B cell (primary cell): ENCODE data around the gene SHISA8. TPM values are rescaled to one million over a fixed set of nuclear protein-coding genes. Genes with fewer than 3 reads are reported as not detected.

Experiments
- ATAC-seq: fragments of 200-7000 bp; cut with Tn5 transposase; one replicate; pipeline ENCODE4 v1.10.0; 2021; ENCODE audit warnings: low read depth, mild to moderate bottlenecking, moderate number of reproducible peaks, moderate library complexity
- CTCF ChIA-PET: fragments of 350-600 bp; sonication (Branson Sonifier 250); formaldehyde crosslinking; loops from one replicate; lab custom pipeline; 2021; ENCODE audit warnings: antibody characterized with exemption, inconsistent platforms; lab: Charles Lee
- POLR2A ChIA-PET: fragments of 350-600 bp; sonication (Branson Sonifier 250); formaldehyde crosslinking; loops from one replicate; lab custom pipeline; 2021; ENCODE audit warnings: antibody characterized with exemption; lab: Charles Lee
- DNase-seq: peaks from one replicate; pipeline ENCODE4 v3.0.0; 2013
- H2AFZ ChIP-seq: 2 replicates; pipeline ENCODE4 v1.6.1; 2012; ENCODE audit warnings: mild to moderate bottlenecking, low read depth, low read length; ENCODE audit not compliant: insufficient read depth, poor library complexity, severe bottlenecking
- H3K27ac ChIP-seq, 2 donors: 1 replicate in 1 of 2; 2 replicates in 1 of 2; pipeline ENCODE4 v1.5.1; 2012 to 2013; ENCODE audit warnings: low read length in 2 of 2, mild to moderate bottlenecking in 2 of 2, moderate library complexity in 1 of 2
- H3K27me3 ChIP-seq, 4 experiments: fragments of 200-600 bp in 1 of 4; sonication (generic) in 1 of 4; replicated peaks in 1 of 4; 1 replicate in 2 of 4; 2 replicates in 2 of 4; pipeline versions ENCODE4 v1.6.1 to v1.7.0; 2013 to 2016; ENCODE audit warnings: low read length in 3 of 4, mild to moderate bottlenecking in 2 of 4, mixed read lengths in 1 of 4, moderate library complexity in 1 of 4; ENCODE audit not compliant: insufficient read depth in 4 of 4, control insufficient read depth in 3 of 4; ENCODE audit errors: control extremely low read depth in 1 of 4
- H3K36me3 ChIP-seq, 2 experiments: replicated peaks in 1 of 2; 1 replicate in 1 of 2; 2 replicates in 1 of 2; pipeline versions ENCODE4 v1.6.1 to v1.7.1; 2013; ENCODE audit warnings: low read length in 1 of 2; ENCODE audit not compliant: insufficient read depth in 2 of 2, control insufficient read depth in 1 of 2; ENCODE audit errors: control extremely low read depth in 1 of 2, extremely low read depth in 1 of 2
- H3K4me1 ChIP-seq, 2 donors: fragments of 200-600 bp in 1 of 2; sonication (generic) in 1 of 2; 1 replicate in 1 of 2; 2 replicates in 1 of 2; pipeline versions ENCODE4 v1.5.1 to v1.6.1; 2013 to 2017; ENCODE audit warnings: low read length in 2 of 2; ENCODE audit not compliant: control insufficient read depth in 2 of 2, insufficient read depth in 2 of 2
- H3K4me2 ChIP-seq: replicated peaks from 2 replicates; pipeline ENCODE3; 2012; ENCODE audit warnings: mild to moderate bottlenecking, low read depth, low read length; ENCODE audit not compliant: poor library complexity, severe bottlenecking
- H3K4me3 ChIP-seq, 5 experiments: fragments of 200-600 bp in 1 of 5; sonication (generic) in 1 of 5; 1 replicate in 3 of 5; 2 replicates in 2 of 5; pipeline versions ENCODE4 v1.5.1 to v1.7.0; 2011 to 2016; ENCODE audit warnings: low read length in 4 of 5, mild to moderate bottlenecking in 4 of 5, low read depth in 2 of 5, control low read depth in 1 of 5, moderate library complexity in 1 of 5; ENCODE audit not compliant: insufficient read depth in 1 of 5; ENCODE audit errors: control extremely low read depth in 1 of 5, extremely low read depth in 1 of 5
- H3K79me2 ChIP-seq: fragments of 200-600 bp; sonication (generic); one replicate; pipeline ENCODE4 v1.6.0; 2016; ENCODE audit warnings: low read length; ENCODE audit not compliant: control insufficient read depth, insufficient read depth
- H3K9ac ChIP-seq: fragments of 200-600 bp; sonication (generic); 2 replicates; pipeline ENCODE4 v1.6.1; 2017; ENCODE audit warnings: mild to moderate bottlenecking, low read length, moderate library complexity
- H3K9me3 ChIP-seq, 3 donors: one replicate each; pipeline versions ENCODE4 v1.6.1 to v1.7.1; 2013; ENCODE audit warnings: low read length in 2 of 3; ENCODE audit not compliant: control insufficient read depth in 2 of 3, insufficient read depth in 1 of 3; ENCODE audit errors: control extremely low read depth in 1 of 3
- H4K20me1 ChIP-seq: 2 replicates; pipeline ENCODE4 v1.6.0; 2012; ENCODE audit warnings: mild to moderate bottlenecking, low read length; ENCODE audit not compliant: insufficient read depth, control insufficient read depth, poor library complexity, severe bottlenecking
- H3K27ac Mint-ChIP-seq: one replicate; pipeline ENCODE4 v1.8.0; 2021; ENCODE audit warnings: mixed read lengths
- H3K27me3 Mint-ChIP-seq: one replicate; pipeline ENCODE4 v1.8.0; 2021; ENCODE audit warnings: mixed read lengths
- H3K4me1 Mint-ChIP-seq: one replicate; pipeline ENCODE4 v1.8.0; 2021; ENCODE audit warnings: mixed read lengths
- H3K4me3 Mint-ChIP-seq: one replicate; pipeline ENCODE4 v1.8.0; 2021; ENCODE audit warnings: mixed read lengths
- H3K9me3 Mint-ChIP-seq: one replicate; pipeline ENCODE4 v1.8.0; 2022; ENCODE audit warnings: mixed read lengths; ENCODE audit not compliant: insufficient read depth
- CTCF ChIP-seq: fragments of 200-600 bp; IDR thresholded peaks from one replicate; pipeline ENCODE4 v1.8.0; 2022; ENCODE audit warnings: antibody characterized with exemption, mild to moderate bottlenecking
- EZH2 ChIP-seq: IDR thresholded peaks from 2 replicates; pipeline ENCODE4 v1.6.1; 2012; ENCODE audit warnings: borderline replicate concordance, low read depth, mild to moderate bottlenecking, moderate library complexity, low read length; ENCODE audit not compliant: insufficient read depth, poor library complexity, severe bottlenecking
- WGBS: methylation state at CpG from one replicate; pipeline ENCODE4 v1.1.5; 2013; ENCODE audit warnings: missing lambda C conversion rate; ENCODE audit not compliant: insufficient coverage; 5-methylcytosine and 5-hydroxymethylcytosine counted together
- intact Hi-C: fragments of 100-400 bp; cut with micrococcal nuclease; formaldehyde crosslinking; loops from one replicate; pipeline ENCODE4 v1.10.0; 2022
- polyA plus RNA-seq: library from polyadenylated mRNA; depleted of rRNA; stranded (reverse); fragments of >200 nt; gene quantifications from 2 replicates; pipeline ENCODE4 v1.2.3, GENCODE V29; 2012
- total RNA-seq, 2 donors: library from RNA; stranded (reverse); fragments of 120-200 nt in 1 of 2; gene quantifications; 1 replicate in 1 of 2; 2 replicates in 1 of 2; pipeline versions ENCODE4 v1.2.3 to v1.2.4, GENCODE V29; 2013 to 2022

SHISA8 gene
- total and polyA plus RNA-seq, 2 donors (not counting 1 experiment from before 2014, with no cell fraction given) = 22.4 to 46.5 TPM

GRCh38 chr22:41963453-41964111, 48.7 kb upstream of the SHISA8 start:
- ChIA-PET POLR2A (no interaction called here), CTCF (interaction anchor here (1.6 kb wide), 1 partner anchor 11 kb away, joined by 4 read pairs; no protein-coding TSS in a partner anchor)
- H3K4me1 Mint-ChIP-seq = peaks cover 10% of the 10 kb centered on the region

More at GRCh38 chr22:41963453-41964111, 48.7 kb upstream of the SHISA8 start:
- Histone ChIP-seq H3K9ac (no peak overlapping the region), H4K20me1 (no peaks in the 10 kb centered on the region), H3K79me2 (no peaks in the 10 kb centered on the region), H3K4me3 (no peak overlapping the region), H3K27ac (no peak overlapping the region), H2AFZ (no peak overlapping the region), H3K4me2 (no peak overlapping the region), H3K9me3 (no peaks in the 10 kb centered on the region), H3K36me3 (no peaks in the 10 kb centered on the region), H3K4me1 (peaks cover 5 to 9% of the 10 kb centered on the region in 2 donors), H3K27me3 (peaks cover 0 to under 1% (median 0%) of the 10 kb centered on the region in 4 experiments)
- intact Hi-C loops = no loop called here
- no peak overlapping the region for H3K4me3 Mint-ChIP-seq
- ATAC-seq (no peak), DNase-seq (no peak)
- 89% methylated on average over 9 of the region's 9 CpGs for WGBS
- no peaks in the 10 kb centered on the region for H3K27me3 Mint-ChIP-seq
- H3K27ac Mint-ChIP-seq = no peak overlapping the region
- no peaks in the 10 kb centered on the region for H3K9me3 Mint-ChIP-seq
- TF ChIP-seq EZH2 (no peak), CTCF (no peak)
